GM18907 (cell line): ENCODE measurements around the gene UNK.
A peak's percentile ranks its signal among the peaks of the same experiment; 100 is the strongest.

Experiments
- ATAC-seq: cut with Tn5 transposase; IDR thresholded peaks from one replicate; pipeline ENCODE4 v1.9.1; 2021; ENCODE audit warnings: mild to moderate bottlenecking, moderate library complexity; ENCODE audit not compliant: unreplicated experiment

The UNK gene

DNA sequence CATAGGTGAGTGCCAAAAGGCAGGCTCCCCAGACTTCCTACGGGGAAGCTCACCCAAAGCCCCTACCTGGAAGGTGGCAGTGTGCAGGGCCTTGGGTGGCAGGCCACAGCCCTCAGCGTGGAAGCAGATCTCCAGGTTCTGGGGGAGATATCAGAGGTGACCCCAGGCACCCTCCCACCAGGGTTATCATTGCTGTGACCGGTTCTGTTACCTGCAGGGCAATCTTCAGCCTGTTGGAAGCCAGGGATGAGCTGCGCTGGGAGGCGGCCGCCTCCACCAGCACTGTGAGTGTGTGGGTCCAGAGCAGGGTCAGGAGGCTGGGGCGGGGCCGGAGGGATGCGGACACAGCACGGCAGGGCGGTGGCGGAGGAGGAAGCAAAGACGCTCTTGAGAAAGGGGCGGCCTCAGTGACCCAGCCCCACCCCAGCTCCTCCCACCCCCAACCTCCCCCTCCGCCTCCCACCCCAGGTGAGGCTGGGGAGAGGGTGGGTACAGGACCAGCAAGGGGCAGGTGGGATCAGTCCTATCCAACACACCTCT is 46.5 kb downstream of the UNK start:
- ATAC-seq: no peak

DNA sequence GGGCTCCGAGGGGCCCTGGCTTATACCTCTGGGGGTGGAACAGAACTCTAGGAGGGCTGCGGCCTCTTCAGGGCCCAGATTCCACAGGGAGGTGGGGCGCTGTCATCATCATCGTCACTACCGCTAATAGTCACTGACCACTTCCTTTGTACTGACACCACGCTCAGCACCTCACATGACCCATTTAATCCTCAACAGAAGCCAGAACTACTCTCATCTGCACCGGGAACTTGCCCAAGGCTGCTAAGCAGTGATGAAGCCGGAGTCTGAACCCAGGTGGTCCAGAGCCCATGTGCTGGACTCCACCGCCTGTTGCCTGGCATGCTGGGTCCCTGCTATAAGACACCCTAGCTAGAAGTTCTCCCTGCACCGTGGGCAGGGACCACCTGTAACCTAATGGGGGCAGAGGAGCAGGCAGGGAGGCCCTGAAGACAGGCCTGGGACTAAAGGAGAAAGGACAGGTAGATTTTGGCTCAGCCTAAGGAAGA is 47.6 kb downstream of the UNK start:
- no peak for ATAC-seq

DNA sequence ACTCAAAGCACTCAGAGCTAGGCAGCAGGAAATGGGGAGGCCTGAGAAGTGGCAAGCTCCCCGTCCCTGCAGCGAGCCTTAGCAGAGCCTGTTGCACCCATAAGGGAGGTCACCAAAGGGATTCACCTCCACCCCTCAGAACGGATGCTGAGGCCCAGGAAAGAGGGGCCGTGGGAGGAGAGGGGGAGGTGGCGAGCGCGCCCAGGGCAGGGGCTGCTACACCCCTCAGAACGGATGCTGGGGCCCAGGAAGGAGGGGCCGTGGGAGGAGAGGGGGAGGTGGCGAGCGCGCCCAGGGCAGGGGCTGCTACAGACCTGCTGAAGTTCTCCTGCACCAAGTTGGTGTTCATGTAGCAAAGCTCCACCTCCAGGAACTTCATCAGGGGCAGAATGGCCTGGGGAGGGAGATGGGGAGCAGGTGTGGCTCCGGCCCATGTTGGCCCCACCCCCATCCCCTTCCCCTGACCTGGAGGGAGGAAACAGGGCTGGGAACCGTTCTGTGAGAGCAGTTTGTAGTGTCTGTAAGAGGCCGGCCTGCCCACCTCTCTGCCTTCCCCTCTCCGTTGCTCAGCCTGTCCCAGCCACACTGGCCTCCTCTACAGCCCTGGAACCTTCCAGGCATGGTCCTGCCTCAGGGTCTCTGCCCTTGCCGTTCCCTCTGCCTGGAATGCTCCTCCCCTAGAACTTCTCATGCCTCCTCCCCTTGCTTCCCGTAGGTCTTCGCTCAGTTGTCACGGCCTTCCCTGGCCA is 48.2 kb downstream of the UNK start:
- ATAC-seq: no peak

DNA sequence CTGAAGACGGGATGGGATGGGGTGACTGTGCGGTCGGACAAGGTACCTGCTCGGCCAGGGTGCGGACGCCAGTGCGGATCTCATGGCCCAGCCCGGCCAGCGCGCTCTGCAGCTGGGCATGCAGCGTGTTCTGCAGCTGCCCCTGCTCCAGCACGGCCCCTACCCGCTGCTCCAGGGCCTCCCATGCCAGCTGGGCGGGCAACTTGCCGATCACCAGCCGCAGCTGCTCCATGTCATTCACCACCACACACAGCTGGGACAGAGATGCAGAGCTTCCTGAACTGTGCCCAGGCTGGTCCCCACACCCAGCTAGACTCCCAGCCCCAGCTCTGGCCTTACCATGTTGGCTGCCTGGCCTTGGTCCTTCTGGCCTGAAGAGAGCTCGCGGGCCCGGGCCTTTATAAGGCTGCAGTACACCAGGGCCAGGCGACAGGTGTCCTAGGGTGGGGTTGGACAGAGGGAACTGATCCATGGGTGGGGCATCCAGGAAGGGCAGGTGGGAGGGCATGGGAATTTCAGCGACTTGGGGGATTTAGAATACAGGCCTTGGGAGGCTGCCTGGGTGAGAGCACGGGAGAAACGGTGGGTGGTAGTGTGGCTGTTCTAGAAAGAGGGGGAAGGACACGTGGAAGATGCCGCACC is 49.8 kb downstream of the UNK start:
- no peak for ATAC-seq

- ATAC-seq: no peak
These were observed 50.5 kb downstream of the UNK start for GRCh38 chr17:75834928-75835653.

GRCh38 chr17:75835654-75835987 is 51.0 kb downstream of the UNK start:
- no peak for ATAC-seq

- no peak for ATAC-seq
These were observed 52.0 kb downstream of the UNK start for GRCh38 chr17:75836605-75837004.

DNA sequence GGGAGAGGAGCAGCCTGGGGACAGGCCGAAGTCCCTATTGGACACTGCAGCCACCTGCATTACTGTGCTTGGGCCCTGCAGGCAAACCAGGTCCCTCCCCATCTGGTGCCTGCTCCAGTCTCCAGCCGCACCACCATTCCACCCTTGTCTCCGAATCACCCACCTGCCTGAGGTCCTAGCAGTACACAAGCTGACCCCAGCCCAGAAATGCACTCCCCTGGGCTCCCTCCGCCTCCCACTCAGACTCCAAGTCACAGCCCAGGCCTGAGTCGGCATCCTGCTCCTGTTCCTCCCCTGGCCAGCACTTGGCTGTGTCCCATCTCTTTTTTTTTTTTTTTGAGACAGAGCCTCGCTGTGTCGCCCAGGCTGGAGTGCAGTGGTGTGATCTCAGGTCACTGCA is 53.3 kb downstream of the UNK start:
- ATAC-seq: no peak

DNA sequence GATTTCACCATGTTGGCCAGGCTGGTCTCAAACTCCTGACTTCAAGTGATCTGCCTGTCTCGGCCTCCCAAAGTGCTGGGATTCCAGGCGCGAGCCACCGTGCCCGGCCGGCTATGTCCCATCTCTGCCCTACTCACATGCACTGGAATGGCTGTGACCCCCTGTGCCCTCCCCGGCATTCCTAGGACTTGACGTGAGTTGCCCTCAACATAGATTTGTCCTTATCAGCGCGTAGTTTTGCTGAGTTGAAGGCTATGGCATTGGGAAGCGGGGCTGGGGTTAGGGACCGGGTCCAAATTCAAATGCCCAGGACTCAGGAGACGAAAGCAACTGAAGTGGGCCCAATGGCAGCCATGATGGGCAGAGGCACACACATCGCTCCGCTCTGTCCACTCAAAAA is 53.8 kb downstream of the UNK start:
- ATAC-seq: no peak

GRCh38 chr17:75839942-75840798 is 55.6 kb downstream of the UNK start:
- no peak for ATAC-seq

- no peak for ATAC-seq
These were observed 56.2 kb downstream of the UNK start for GRCh38 chr17:75840799-75841164.

DNA sequence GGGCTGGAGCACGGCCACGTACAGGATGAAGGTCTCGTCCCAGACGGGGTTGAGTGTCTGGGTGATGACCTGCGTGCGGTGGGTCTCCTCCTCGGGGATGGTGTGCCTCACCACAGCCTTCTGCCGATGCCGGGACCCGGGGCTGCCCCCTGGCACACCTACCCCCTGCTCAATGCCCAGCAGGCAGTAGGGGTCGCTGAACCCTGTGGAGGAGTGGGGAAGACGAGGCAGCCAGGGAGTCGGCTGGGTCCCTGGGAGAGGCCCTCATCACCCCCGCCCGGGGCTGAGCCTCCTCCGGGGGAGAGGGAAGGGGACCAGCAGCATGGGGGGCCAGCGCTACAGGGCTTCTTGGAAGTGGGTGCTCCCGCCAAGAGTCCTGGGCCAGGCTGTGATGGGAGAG is 57.8 kb downstream of the UNK start:
- no peak for ATAC-seq

- no peak for ATAC-seq
These were observed 58.5 kb downstream of the UNK start for GRCh38 chr17:75842963-75843576.

DNA sequence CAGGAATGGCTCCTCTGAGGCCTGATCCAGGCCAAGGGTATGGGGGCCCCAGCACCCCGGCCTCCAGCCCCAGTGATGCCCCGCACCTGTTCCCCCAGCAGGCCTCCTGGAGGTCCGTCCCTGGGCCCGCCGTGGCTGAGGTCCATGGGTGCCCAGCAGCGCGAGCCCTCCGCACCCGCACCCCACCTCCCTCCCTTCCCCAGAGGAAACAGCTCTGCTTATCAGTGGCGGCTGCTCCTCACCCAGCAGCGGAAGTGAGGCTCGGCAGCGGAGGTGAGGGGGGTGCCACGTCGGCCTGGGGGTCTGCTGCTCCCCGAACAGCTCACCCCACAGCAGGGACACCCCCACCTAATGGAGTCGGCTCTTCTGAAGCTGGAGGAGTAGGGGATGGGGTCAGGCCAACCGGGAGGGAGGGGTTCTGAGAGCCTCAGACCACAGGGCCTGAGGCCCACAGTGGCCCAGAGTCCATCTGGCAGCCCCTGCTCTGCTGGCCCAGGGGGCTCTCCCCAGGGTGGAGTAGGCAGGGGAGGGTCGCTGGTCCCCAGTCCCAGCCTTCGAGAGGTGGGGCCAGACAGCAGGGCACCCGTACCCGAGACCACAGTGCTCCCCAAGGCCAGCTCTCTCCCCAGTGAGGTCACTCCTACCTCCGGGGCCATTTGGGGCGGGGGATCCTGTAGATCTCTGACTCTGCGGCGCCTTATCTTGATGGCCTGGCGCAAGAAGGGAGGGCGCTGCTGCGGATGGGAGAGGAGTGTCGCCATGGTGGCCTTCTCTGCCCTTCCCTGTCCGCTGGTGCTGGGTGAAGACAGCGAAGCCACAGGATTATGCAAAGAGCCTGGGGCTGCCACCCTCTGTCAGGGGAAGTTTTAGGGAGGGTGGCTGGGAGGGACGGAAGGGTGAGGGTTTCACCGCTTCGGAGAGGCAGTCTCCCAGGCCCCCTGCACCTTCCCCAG is 59.2 kb downstream of the UNK start, which contains the start of gene UNC13D:
Gene UNC13D (minus strand): TSS at position 828 of the 953 bp plus-strand sequence. CDS start 67 bp downstream, at position 761.
- peak; percentile 26 for ATAC-seq

DNA sequence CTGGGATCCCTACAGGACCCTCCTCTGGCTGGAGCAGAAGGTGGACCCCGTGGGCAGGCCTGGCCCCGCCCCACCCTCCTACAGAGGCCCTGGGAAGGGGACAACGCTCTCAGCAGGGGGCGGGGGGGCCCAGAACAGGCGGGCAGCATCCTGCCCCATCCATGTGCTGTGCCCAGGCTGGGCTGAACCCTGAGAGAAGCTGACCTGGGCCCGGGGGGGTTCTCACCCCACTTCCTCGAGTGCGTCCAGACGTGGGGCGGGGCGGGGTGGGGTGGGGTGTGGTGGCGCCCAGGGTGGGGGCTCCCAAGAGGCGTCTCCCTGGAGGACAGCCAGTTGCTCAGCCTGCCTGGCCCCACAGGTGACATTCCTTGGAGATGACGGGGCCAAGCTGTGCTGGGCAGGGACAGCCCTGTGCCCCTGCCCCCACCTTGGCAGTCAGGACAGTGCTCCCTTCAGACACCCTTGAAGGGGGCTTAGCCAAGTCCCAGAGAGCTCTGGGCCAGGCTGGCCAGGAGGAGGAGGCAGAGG is 60.0 kb downstream of the UNK start:
- ATAC-seq: peak; percentile 23

- peak; percentile 70 for ATAC-seq
These were observed 60.6 kb downstream of the UNK start for GRCh38 chr17:75845058-75845711.

- no peak for ATAC-seq
These were observed 61.5 kb downstream of the UNK start for GRCh38 chr17:75845933-75846691.
